HG02943 (cell line): ENCODE measurements around the gene COMMD9.
A peak's percentile ranks its signal among the peaks of the same experiment; 100 is the strongest.

Experiments used
- ATAC-seq: cut with Tn5 transposase; IDR thresholded peaks from one replicate; pipeline ENCODE4 v1.9.1; 2021; ENCODE audit warnings: mild to moderate bottlenecking, low read depth, moderate library complexity; ENCODE audit not compliant: unreplicated experiment

The COMMD9 gene

DNA sequence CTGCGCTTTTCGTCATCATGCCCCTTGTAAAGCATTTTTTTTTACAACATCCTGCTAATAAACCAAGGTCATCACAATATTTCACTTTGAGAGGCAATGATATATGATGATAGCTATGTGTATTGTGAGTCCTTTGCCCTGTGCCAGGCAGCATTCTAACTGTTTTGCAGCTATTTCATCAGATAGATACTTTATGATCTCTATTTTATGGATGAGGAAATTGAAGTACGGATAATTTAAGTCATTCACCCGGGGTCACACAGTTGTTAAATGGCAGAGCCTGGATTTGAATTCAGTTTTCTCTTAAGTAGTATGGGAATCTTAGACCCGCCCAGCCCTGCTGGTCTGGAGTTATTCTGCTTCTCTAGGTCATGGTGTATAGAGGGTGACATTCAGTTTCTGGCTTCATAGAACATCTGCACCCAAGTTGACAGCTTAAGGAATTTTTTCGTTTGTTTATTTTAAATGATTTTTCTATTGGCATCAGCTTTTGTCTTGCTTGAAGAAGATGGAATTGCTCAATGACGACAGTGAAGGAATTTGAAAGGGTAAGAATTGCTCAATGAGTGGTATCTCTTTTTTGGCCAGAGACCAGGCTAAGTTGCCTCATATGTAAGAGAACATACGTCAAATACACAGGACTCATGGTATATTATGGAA, 7.8 kb upstream of the COMMD9 start:
- ATAC-seq: no peak

DNA sequence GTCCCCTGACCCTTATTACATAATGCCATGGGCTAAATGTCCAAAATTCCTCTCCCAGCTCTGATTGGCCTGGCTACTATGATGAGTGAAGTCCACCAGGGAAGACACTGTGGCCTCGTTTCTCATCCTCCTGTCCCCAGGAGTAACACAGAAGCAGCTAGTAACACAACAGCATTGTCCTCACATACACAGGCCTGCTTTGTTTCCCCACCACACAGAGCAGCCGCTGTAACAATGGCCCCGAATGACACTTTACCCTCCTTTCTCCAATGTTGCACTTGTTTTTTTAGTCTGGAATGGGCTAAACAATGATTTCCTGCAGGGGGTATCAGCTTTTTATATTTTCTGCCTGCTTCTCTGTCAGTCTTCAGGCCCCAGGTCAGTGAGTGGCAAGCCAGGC, 6.7 kb upstream of the COMMD9 start, which contains the start of gene PRR5L:
TSS of gene PRR5L (plus strand) at position 363 of the 400 bp plus-strand sequence. CDS start 104,834 bp downstream, outside the sequence.
- ATAC-seq: no peak

DNA sequence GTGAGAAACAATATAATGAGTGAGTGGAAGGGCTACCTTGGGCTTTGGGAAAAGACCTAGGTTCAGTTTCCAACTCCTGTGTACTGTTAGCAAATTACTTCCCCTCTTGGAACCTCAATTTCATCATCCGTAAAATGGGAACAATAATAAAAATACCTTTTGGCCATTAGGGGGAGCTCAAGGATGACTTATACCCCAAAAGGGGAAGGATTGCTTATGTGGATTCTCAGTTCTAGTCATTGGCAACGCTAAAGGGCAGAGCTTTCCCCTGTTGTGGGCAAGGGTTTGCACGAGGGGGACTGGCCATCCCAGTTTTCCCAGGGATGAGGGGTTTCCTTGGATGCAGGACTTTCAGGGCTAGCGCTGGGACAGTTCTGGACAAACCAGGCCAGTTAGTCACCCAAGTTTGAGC, 3.1 kb upstream of the COMMD9 start:
- no peak for ATAC-seq

DNA sequence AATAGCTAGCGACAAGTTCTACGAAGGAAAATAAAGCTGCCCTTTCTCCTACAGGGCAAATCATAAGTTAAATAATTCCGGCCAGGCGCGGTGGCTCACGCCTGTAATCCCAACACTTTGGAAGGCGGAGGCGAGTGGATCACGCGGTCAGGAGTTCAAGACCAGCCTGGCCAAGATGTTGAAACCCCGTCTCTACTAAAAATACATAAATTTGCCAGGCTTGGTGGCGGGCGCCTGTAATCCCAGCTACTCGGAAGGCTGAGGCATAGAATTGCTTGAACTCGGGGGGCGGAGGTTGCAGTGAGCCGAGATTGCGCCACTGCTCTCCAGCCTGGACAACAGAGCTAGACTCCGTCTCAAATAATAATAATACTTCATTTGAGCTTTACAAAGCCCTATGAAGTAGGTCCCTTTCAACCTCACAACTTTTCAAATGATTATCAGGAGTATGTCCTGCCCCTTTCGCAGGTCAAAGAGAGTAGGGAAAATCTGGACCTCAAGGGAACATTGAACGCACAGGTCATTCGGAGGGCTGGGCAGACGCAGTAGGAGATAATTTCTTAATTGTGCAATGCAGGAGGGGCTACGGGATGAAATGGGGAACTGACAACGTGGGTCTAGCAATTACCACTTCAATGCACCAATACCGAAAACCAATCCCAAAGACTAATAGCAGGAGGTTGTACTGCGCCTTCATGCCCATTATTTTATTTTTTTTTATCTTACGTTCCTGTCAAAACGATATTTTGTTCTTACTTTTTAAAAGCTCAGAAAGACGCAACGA, 590 bp downstream of the COMMD9 start:
- ATAC-seq: no peak

DNA sequence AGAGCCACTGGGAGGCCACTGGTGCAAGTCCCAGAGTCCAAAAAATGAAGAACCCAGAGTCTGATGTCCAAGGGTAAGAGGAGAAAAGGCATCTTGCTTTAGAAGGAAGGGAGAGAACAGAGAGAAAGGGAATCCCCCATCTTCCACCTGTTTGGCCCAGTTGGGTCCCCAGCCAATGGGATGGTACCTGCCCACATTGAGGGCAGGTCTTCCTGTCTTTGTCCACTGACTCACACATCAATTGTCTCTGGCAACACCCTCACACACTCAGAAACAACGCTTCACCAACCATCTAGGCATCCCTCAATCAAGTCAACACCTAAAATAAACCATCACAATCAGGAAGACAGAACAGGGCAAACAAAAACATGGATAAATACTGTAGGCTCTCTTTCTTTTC, 6.3 kb downstream of the COMMD9 start:
- ATAC-seq: no peak

DNA sequence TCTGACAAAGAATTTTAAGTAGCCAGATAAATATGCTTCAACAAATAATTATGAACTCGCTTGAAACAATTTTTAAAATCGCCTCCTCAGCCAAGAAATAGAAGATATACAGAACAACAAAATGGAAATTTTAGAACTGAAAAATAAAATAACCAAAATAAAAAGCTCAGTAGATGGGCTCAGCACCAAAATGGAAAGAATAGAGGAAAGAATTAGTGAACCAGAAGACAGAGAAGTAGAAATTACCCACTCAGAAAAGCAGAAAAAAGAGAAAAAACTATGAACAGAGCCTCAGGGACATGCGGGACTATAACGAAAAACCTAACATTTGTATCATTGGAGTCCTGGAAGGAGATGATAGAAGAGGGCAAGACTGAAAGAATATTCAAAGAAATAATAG, 7.4 kb downstream of the COMMD9 start:
- ATAC-seq: no peak

DNA sequence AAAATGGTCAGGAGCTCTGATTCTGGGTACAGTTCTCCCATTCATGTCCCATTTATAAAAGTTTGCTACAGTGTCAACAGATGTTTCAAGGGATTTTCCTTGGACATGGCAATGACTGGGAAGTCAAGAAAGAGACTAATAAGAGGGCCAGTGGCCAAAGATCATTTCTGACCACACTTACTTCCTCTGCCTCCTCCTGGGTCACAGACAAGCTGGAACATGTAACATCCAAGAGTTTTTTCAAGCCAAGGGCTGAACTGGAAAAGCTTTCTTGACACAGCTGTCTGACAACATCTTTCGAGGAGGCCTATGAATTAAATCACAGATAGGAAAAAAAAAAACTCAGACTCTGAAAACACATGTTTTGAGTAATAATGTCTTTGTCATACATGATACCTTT, 8.7 kb downstream of the COMMD9 start:
- no peak for ATAC-seq

DNA sequence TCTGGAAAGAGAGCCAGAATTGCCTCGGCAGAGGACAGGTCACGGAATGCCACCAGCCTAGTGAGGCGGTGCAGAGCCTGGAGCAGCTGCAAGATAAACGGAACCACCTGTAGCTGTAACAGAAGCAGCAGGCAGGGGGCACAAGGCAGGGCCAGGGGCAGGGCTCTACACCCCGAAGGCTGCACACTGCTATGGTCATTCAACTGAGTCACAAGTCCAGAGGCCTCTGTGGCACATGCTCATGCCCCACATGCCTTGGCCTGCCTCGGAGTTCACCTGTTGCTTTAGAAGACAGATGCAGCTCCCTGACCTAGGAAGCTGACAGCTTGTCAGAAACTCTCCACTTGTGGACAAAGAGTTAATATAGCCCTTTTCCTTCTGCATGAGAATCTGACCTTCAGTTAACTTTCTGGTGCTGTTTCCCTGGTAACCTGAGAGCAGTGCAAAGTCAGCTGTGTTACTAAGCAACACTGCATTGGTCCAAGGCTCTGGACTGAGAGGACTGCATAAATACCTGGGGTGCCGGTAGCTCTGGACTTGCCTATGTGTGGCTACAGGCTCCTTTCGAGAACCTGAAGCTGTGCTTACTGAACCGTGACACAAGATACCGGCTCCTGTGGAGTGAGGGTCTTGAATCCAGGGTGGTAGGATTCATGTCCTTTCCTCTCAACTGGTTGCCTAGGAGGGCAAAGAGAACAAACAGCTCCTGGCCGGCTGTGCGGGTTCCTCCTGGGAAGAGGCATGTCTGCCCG, 10.5 kb downstream of the COMMD9 start:
- ATAC-seq: no peak

DNA sequence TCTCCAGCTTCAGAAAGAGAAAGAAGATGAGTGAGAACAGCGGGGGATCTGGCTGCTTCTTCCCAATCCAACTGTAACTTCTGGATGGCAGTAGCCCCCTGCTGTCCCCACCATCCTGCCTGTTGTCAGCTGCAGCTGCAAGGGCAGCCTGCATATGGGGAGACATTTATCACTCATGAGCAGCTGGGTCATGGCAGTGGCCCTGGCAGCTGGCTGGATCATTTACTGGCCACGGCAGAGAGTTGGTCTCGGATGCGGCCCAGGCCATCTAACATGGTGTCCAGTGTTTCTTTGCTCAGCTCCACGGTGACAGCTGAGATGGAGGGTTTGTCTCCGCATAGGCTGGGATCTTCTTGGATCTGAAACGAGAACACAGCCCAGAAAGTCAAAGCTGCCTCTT, 14.8 kb downstream of the COMMD9 start:
- ATAC-seq: no peak

DNA sequence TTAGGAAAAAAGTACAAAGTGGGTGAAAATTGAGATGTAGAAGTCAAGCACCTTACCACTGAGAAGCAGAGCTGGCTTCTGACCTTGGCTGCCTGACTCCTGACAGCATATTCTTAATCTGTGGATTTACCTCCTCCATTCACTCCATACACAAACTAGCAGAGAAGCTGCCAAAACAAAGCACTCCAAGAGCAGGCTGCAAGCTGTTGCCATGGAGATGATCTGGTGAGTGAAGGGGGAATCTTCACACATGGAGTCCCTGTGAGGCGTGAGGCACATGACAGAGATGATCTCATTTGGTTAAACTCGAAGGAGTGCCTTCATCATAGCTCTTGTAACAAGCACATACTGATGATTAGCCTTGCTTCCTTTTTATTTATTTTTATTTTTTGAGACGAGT, 16.1 kb downstream of the COMMD9 start:
- ATAC-seq: no peak

DNA sequence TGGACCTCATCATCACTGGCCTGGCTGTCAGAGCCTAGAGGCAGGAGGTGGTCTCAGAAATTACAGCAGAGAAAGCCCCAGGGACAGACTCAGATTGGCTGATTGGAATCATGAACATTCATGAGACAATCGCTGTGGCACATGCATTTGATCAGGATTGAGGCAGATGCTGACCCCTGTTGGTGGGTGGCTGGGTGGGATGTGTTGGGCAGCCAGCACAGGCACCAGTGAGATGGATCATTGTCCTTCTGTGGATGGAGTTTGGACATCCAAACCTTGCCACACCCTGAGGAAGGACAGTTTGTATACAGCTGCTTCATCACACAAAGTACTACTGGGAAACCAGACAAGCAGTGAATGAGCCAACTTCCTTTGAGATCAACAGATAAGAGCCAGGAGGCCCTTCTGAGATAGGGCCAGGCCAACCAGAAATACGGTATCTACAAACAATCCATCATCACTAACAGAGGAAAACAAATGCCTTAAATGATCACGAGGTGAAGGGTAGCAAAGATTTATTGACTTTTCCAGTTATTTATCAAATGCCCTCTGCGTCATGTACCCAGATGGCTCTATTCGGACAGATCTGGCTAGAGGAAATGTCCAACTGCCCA, 17.3 kb downstream of the COMMD9 start:
- ATAC-seq: no peak

DNA sequence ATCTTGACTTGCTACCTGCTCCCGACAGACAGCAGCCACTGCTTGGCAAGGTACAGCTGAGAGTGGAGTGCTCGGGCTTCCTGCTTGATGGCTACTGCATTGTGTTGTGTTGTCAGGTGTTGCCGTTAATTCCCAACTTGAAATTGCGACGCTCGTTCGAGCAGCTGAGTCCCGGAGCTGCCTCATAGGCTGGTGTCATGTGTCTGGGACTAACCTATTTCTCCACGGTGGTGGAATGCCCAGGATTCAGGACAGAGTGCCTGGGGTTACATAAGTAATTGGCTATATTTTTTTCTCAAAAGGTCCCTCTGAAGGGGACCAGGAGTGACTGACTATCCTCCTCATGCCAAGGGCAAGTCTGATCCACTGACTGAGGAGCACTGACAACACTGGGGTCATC, 18.5 kb downstream of the COMMD9 start:
- no peak for ATAC-seq

DNA sequence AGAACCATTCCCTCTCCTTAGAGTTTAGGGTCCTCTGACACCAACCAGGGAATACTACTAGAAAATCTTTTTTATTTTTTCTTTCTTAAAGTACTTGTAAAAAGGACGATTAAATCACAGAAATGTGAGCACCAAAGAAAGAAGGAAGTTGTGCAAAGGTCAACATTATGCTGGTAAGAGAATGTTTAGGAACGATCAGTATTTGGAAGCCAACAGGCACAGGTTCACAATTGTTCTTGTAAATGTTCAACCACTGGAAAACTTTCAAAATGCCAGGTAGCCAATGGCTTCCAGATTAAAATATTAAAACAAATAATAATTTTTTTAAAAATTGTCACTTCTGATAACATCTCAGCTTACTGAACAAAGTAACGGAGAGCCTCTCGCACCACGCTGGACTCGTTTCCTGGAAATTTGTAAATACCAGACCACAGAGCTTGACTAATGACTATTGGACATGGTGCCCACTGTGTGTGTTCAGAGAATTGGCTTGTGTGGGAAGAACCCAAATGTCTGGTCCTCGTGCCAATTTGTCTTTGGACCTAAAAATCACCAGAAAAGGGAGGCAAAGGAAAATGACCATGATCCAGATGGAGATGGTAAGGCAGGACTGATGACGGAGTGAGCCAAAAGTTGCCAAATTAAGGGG, 20.8 kb downstream of the COMMD9 start:
- ATAC-seq: no peak

DNA sequence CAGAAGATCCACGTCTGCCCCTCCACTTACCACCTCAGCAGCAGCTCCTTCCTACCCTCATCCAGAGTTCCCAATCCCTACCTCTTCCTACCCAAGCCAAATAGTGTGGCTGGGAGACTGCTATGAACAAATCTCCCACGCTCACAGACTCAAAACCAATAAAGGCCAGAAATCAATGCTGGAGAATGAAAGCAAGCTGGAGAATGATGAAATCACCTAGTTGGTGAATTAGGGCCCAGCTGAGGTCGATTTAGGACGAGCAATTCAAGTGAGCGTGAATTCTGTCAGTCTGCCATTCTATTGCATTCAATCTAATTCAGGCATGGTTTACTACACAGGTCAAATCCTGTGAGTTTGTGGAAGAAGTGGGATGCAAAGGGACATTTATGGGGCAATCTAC, 22.5 kb downstream of the COMMD9 start:
- no peak for ATAC-seq

DNA sequence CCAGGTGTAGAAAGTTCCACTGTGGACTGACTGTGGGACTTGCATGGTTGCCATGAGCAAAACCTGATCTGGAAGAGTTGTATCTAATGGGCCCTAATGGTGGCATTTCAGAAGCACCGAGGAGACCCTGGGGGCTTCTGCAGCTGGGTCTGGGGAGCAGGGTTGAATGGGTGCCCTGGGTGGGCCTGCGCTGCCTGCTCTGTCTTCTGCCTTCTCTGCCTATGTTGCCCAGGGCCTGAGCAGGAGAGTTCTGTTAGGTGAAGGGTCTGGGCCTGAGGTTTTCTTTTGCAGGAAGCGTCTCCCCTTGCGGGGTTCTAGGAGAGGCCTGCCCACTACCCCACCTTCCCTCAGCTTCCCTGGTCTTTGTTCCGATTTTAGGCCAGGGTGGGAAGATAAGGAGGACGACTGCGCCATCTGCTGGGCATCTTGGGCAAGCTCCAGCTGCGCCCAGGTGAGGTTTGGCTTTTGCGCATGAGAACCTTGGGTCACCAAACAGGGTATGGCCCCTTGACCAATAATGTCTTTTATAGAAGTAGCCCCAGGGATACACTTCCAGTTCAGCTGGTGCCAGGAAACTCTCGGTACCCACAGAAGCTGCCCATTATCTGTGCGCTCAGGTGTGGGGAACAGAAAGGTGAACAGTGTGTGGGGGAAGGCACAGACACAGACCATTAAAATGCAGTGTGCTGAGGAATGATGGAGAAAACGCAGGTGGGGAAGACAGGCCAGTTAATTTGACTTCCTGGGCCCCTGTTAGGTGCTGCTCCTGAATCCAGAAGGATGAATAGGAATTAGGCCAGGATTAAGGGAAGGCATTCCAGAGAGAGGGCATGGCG, 23.2 kb downstream of the COMMD9 start:
- ATAC-seq: peak; percentile 56

DNA sequence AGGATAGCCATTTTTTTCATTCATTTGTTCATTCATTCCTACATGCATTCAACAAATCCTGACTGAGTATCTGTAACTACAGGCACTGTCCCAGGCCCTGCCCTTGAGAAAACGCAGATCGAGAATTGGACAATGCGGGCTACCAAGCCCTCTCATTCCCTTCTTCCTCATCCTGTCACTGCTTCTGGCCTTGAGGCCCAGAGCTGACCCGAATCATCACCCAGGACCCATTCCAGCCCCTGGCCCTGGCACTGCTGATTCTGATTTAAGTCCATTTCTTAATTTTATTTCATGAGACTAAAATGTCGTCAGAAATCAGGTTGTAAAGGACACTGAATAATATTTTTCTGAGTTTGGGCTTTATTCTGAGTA, 24.3 kb downstream of the COMMD9 start:
- no peak for ATAC-seq

DNA sequence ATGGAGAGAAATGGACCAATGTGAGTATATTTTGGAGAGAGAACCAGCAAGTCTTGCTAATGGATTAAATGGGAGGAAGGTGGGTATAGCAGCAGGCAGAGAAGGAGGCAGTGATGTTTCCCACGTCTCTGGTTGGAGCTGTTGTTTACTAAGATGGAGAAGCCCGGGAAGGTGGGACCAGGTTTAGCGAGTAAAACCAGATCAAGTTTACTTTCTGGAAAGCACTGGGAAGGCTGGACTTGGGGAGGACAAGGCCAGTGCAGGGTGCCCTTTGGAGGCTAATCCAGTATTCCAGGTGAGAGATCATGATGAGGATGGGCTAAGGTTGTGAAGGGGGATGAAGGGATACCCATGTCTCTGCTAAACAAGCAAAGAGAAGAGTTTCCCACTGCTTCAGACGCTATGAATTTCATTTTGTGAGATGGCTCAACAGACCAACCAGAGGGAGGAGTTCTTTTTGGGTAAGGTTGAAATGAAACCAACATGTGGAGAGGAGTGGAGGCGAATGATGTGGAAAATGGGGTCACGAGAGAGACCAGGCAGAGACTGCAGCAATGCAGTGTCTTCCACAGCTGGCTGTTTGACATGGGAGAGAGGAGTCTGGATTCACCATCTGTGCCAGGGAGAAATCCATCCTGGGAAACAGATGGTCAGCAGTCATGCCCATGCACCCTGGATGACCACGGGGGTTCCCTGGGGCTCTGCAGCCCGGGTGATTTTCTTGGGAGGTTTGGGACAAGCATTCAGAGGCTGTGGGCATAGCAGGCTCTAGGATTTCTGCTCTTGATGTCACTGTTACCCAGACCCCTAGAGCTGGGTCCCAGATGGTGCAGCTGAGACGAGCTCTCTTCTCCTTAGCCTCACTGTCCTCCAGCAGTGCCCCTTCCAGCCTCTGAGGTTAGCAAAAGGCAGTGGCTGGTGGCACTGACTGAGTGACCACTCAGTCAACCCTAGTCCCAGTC, 24.9 kb downstream of the COMMD9 start:
- ATAC-seq: no peak

DNA sequence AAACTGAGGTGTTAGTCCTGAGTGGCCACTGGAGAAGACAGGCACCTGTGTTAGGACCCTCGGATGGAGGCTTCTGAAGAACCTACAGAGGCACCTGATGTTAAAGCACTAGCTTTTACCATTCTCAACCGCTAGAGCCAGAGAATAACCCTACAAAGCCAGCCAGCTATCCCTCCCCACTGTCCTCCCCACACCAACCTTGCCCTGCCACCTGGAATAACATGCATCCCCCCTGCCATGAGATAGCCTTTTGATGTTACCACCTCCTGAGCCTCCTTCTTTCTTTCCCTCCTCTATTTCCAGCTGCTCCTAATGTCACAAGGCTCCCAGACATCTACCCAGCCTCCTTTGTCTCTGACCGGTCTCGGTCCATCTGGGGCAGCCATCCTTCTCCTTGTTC, 28.1 kb downstream of the COMMD9 start:
- no peak for ATAC-seq
